Spleen (tissue), 7 donors: ENCODE measurements around the gene YES1.

Experiments used
- POLR2AphosphoS5 ChIP-seq, 3 donors: sonication (generic); formaldehyde crosslinking; IDR thresholded peaks; one replicate each; pipeline ENCODE4 v1.5.1; 2017; ENCODE audit warnings: antibody characterized with exemption in 3 of 3
- TF ChIP-seq, protein P1 (sequence below), 11 experiments: fragments of 200-600 bp in 7 of 11; fragments of 450-650 bp in 4 of 11; sonication (generic) in 4 of 11; IDR thresholded peaks in 8 of 11; conservative IDR thresholded peaks in 3 of 11; 1 replicate in 7 of 11; 2 replicates in 4 of 11; pipeline versions ENCODE4 v1.4.0 to v1.8.0; 2016 to 2021; ENCODE audit warnings: antibody characterized with exemption in 11 of 11, inconsistent platforms in 4 of 11, mild to moderate bottlenecking in 1 of 11
- donor health status: DM: no; HTN: no; CAD: no; lungs with moderate emphysema.
- donor health status: DM: no; HTN: no; CAD: no.
- donor health status: DM: no; HTN: no; CAD: no.

DNA sequence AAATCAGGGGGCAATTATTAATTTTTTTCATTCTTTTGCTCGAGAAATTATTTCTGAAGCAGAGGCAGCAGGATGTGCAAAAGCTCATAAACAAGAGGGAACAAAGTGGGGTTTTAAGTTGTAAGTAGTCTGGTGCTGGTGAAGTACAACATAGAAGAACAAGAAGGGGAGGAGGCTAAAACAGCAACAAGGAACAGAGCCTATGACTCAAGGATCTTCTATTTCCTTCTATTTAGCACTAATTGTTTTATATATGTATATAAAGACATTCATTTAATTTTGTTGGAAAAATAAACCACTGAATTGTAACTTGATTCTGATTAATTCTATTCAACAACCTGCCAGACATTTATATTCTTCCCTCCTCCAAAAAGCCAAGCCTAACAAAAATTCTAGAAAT lies 35.0 kb downstream of the YES1 start:
- TF ChIP-seq, protein P1, sequence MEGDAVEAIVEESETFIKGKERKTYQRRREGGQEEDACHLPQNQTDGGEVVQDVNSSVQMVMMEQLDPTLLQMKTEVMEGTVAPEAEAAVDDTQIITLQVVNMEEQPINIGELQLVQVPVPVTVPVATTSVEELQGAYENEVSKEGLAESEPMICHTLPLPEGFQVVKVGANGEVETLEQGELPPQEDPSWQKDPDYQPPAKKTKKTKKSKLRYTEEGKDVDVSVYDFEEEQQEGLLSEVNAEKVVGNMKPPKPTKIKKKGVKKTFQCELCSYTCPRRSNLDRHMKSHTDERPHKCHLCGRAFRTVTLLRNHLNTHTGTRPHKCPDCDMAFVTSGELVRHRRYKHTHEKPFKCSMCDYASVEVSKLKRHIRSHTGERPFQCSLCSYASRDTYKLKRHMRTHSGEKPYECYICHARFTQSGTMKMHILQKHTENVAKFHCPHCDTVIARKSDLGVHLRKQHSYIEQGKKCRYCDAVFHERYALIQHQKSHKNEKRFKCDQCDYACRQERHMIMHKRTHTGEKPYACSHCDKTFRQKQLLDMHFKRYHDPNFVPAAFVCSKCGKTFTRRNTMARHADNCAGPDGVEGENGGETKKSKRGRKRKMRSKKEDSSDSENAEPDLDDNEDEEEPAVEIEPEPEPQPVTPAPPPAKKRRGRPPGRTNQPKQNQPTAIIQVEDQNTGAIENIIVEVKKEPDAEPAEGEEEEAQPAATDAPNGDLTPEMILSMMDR (IDR thresholded peaks at IDR 0.05 in 8 of 11, conservative IDR thresholded peaks at IDR 0.05 in 3 of 11), result no peak
- no peak for TF ChIP-seq POLR2AphosphoS5 (IDR thresholded peaks at IDR 0.05)
